ENCODE data around the gene BMP8B.

BMP8B gene

GRCh38 chr1:39745016-39745670, 43.5 kb downstream of the BMP8B start:
- H3K4me3 ChIP-seq (replicated peaks; ENCODE audit: low read depth, low read length): no peak overlapping the region
- DNase-seq (ENCODE audit: low read depth): no peak
- no peak for TF ChIP-seq CTCF (IDR thresholded peaks at IDR 0.05; ENCODE audit: low read length, missing control alignments)

- TF ChIP-seq CTCF (IDR thresholded peaks at IDR 0.05; ENCODE audit: low read length, missing control alignments): no peak
- H3K4me3 ChIP-seq (replicated peaks; ENCODE audit: low read depth, low read length): peak within 1 kb of the TSS; percentile 93
- DNase-seq (ENCODE audit: low read depth): peak; percentile 90
Measured at GRCh38 chr1:39738622-39739366, 49.9 kb downstream of the BMP8B start, which contains the start of gene PPIE. PPIE (plus strand) TSS chr1:39738882; CDS start chr1:39738901, 19 bp downstream.

GRCh38 chr1:39737546-39738169, 51.0 kb downstream of the BMP8B start:
- DNase-seq (ENCODE audit: low read depth): peak; percentile 32
- H3K4me3 ChIP-seq (replicated peaks; ENCODE audit: low read depth, low read length): no peak overlapping the region
- no peak for TF ChIP-seq CTCF (IDR thresholded peaks at IDR 0.05; ENCODE audit: low read length, missing control alignments)

- no peak for DNase-seq (ENCODE audit: low read depth)
- no peak for TF ChIP-seq CTCF (IDR thresholded peaks at IDR 0.05; ENCODE audit: low read length, missing control alignments)
- H3K4me3 ChIP-seq (replicated peaks; ENCODE audit: low read depth, low read length): no peak overlapping the region
Measured at GRCh38 chr1:39735731-39736130, 52.9 kb downstream of the BMP8B start.

- no peak for DNase-seq (ENCODE audit: low read depth)
- no peak overlapping the region for H3K4me3 ChIP-seq (replicated peaks; ENCODE audit: low read depth, low read length)
- no peak for TF ChIP-seq CTCF (IDR thresholded peaks at IDR 0.05; ENCODE audit: low read length, missing control alignments)
Measured at GRCh38 chr1:39733161-39733560, 55.5 kb downstream of the BMP8B start.

GRCh38 chr1:39732730-39733129, 55.9 kb downstream of the BMP8B start:
- no peak for TF ChIP-seq CTCF (IDR thresholded peaks at IDR 0.05; ENCODE audit: low read length, missing control alignments)
- DNase-seq (ENCODE audit: low read depth): no peak
- H3K4me3 ChIP-seq (replicated peaks; ENCODE audit: low read depth, low read length): no peak overlapping the region
